Measurements from ENCODE around the gene TIMM10.
"Not testable (repeated sequence)": the region's sequence is repeated elsewhere in the genome, so short reads cannot be mapped to it uniquely, and the experiment has no call there.

Gene TIMM10

DNA sequence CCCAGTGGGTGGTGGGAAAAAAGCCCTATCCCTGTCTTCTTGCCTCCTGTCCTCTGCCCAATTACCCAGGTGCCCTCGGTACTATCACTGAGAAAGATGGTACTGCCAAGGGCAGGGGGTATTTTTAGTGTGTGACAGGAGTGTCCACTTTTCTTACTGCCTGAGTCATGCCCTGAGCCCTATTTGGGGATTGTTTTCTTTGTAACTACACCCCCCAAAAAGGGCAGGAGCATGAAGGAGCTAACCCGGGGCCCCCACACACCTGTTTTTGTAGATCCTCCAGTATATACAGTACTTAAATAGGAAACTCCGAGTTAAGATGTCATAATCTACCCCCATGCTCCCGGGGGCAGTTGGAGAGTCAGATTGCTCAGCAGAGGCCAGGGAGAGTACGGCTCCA is 10.6 kb upstream of the TIMM10 start:
- no peak for DNase-seq

GRCh38 chr11:57539342-57539741 is 8.8 kb upstream of the TIMM10 start:
- DNase-seq, result no peak

DNA sequence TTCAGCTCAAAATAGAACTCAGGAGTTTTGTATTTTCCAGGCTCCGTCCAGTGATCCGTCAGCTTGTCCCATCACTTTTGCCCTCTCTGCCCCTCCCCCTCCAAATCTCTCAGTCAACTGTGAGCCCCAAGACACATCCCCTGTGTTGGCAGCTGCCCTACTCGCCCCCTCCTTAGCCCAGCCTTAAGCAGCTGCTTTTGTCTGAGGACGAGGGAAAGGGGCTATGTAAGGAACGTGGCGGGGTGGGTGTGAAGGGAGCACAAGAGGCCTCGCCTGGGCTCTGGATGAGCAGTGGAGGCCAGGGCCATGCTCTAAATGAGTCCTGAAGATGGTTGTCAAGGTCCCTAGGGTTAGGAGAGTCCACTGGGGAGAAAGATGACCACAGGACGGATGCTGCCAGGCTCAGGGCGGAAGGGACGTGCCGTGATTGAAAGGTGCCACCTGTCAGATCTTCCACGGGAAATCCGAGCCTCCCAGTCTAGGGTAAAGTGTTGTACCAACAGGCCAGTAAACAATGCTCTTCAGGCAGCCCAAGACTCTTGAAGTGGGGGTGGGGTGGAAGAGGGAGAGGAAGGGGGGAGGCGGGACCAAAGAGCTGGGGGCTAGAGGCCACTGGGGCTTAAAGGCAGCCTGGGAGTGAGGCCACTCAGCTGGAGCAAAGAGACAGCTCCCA is 6.5 kb upstream of the TIMM10 start, which contains the start of gene SMTNL1:
TSS of gene SMTNL1 (plus strand) at position 649 of the 673 bp plus-strand sequence. CDS start 5,048 bp downstream, outside the sequence.
- no peak for DNase-seq

DNA sequence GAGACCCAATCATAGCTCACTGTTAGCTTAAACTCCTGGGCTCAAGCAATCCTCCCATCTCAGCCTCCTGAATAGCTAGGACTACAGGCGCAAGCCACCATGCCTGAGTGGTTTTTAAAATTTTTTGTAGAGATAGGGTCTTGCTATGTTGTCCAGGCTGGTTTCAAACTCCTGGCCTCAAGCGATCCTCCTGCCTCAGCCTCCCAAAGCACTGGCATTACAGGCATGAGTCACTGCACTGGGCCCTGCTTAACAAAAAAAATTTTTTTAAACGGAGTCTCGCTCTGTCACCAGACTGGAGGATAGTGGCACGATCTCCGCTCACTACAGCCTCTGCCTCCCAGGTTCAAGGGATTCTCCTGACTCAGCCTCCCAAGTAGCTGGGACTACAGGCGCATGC is 3.9 kb upstream of the TIMM10 start:
- DNase-seq, result not testable (repeated sequence)

GRCh38 chr11:57530215-57530595 is 349 bp downstream of the TIMM10 start:
- no peak for DNase-seq

DNA sequence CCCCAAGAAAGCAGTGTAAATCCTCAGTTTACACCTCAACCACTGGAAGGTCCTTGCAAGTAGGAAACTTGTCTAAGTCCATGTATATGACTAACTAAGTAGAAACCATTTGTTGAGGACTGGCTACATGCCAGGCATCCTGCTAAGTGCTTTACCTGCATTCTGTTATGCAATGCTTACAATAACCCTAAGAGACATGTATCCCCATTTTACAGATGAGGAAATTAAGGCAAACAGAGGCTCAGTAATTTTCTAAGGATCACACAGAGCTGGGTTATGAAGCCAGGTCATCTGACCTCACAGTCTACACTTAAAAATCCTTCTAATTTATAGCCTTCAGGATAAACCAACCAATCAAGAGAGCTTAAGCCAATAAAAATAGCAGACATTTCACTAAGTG is 1.5 kb downstream of the TIMM10 start:
- no peak for DNase-seq

DNA sequence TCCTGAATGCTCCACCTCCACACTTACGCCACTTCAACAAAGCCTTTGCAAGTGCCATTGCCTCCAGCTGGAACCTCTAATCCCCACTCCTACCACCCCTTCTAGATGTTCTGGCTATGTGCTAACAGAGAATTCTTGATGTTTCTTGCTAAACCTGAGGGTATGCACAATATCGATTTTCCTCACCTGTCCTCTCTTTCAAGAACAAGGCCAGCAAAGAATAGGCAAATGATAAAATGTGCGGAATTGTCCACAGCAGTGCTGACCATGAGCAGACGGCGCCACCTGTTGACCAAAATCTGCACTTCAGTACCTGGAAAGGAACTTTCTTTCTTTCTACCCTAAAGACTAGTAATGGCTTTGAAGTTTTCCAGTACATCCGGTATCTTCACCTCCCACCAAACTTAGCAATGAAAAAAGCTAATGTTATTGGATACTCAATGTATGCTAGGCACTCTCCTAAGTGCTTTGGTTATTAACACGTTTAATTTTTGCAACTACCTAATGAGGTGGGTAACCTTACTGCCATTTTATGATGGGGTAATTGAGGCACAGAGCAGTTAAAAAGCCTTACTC is 3.4 kb downstream of the TIMM10 start:
- peak; percentile 91 for DNase-seq

DNA sequence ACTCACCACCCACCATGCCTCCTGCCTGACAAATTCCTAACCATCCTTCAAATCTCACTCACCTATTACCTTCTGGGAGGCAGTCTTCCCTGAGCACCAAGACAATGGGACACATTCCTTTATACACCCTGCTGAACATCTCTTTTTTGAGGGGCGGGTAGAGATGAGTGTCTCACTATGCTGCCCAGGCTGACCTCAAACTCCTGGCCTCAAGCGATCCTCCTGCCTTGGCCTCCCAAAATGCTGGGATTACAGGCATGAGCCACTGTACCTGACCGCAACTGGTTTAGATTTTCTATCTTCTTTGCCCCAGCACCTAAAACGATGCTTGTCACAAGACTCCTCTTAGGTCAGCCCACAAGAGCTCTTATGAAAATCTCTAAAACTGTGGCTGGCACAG is 7.1 kb downstream of the TIMM10 start:
- DNase-seq, result no peak

GRCh38 chr11:57521116-57521515 is 9.4 kb downstream of the TIMM10 start:
- DNase-seq, result no peak

DNA sequence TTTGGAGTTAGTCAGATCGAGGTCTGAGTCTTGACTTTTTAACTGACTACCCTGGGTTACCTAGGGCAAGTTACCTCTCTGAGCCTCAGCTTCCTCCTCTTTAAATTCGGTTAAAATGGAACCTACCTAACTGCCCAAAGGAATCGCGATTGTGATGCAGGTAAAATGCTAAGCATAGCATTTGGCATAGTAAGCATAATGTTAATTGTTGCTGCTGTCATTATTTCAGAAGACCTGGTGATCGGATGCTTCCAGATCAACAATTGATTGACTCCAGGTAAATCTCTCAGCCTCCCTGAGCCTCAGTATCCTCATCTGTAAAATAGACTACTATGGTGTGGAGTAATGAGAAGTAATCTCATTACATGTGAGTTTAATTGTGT is 14.5 kb downstream of the TIMM10 start:
- DNase-seq, result no peak

- peak; percentile 70 for DNase-seq
These were observed 15.1 kb downstream of the TIMM10 start, which contains the start of gene SLC43A1 for GRCh38 chr11:57515332-57516060. SLC43A1 (minus strand) TSS chr11:57515702; CDS start chr11:57514111, 1,591 bp downstream.

DNA sequence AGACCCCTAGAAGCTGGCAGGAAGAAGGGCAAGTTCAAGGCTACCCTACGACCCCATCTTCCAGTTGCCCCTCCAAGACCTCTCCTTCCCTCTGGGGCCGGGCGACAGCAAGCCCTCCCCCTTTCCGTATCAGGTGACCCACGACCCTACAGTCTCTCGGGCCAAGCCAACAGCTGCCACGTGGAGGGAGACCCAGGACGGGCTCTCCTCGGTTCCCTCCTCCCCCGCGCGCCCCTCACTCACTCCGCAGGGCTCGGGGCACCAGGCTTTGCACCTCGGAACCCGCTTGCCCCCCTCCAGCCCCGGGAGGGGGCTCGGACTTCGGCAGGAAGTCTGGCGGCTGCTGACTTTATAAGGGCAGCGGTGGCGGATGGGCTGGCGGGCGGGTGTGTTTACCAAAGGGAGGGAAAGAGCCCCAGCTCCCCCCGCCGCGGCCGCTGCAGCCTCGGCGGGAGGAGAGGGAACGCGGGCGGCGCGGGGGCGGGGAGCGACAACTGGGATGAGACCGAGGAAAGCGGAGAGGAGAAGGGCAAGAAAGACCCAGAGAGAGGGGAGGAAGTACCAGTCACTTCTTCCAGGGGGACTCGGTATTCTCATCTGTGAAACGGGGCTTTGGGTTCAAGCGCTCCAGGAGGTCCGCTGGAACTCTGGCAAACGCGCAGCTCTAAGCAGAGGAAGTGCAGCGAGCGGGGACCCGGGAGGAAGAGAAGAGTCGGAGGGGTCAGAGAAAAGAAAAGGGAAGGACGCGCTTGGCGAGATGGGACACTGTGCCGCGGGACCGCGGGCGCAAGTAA is 15.8 kb downstream of the TIMM10 start:
- peak; percentile 73 for DNase-seq

DNA sequence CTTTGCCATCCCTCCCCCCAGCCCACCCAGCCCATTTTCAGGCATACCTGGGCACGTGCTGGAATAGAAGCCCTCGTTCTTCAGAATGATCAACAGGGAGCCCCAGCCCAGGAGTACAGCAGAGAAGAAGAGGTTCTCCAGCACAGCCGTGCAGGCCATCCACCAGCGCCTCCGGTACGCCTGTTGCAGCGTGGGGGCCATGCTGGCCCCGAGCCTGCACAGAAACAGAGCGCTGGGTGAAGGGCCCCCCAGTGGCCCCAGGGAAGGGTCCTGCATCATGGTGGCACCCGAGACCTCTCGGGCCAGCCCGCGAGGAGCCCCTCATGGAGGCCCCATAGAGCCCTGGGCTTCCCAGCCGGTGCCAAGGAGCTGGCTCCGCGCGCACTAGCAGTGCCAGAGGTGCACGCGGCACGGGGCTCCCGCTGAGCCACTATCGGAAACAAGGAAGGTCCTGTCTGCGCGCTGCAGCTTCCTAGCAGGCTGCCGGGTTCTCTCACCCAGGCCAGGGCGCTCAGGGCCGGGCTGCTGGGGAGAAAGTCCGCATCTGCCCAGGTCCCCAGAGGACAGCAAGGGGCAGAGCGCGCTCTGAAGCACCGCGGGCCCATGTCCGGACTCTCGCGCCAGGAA is 16.5 kb downstream of the TIMM10 start:
- peak; percentile 54 for DNase-seq

GRCh38 chr11:57513452-57513795 is 17.1 kb downstream of the TIMM10 start:
- no peak for DNase-seq

DNA sequence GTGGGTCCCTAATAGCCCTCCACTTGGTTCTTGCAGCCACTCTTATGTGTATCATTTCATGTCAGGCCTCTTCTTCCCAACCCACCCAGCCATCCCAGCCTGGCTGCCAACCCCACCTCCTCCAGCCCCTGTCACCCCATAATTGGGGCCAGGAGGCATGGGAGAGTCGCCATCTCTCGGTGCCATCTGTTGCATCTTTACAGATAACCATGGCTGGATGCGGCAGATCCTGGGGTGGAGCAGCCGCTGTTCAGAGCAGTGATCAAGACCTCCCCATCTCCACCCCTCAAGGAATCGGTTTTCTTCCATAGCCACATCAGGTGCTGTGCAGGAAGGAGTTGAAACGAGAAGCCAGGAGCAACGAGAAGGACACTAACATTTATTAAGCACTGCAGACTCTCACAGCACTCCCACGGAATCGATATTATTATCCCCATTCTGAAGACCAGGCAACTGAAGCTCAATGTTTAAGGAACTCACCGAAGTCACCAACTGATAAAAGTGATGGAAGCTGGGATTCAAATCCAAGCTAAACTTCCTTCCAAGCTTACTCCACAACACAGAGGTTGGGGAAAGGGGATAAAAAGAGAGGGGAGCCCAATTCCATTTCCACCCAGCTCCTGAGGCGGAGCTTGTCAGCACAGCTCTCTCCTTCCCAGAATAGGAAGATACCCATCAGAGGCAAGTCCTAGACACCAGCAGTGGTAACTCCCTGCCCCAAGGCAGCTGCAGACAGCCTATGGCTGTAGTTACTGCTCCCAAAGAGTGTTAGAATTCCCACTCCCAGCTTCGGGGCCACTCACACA is 17.7 kb downstream of the TIMM10 start:
- no peak for DNase-seq

DNA sequence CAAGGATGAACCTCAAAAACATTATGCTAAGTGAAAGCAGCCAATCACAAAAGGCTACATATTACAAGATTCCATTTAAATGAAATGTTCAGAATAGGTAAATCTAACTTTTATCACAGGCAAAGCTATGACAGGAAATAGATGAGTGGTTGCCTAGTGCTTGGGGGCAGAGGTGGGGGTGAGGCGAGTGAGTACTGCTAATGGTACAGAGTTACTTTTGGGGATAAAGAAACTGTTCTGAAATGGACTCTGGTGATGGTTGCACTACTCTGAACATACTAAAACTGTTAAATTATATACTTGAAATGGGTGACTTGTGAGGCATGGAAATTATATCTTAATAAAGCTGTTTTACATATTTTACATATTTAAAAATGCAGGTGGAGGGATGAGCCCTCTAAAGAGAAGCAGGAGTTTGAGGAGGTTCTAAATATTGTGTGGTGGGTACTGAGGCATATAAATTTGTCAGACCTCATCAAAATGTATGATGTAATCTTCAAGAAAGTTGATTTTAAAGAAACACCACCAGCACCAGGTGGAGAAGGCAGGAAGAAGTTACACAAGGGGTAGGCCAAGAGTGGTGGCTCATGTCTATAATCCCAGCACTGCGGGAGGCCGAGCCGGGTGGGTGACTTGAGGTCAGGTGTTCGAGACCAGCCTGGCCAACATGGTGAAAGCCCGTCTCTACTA is 18.7 kb downstream of the TIMM10 start:
- DNase-seq, result no peak

DNA sequence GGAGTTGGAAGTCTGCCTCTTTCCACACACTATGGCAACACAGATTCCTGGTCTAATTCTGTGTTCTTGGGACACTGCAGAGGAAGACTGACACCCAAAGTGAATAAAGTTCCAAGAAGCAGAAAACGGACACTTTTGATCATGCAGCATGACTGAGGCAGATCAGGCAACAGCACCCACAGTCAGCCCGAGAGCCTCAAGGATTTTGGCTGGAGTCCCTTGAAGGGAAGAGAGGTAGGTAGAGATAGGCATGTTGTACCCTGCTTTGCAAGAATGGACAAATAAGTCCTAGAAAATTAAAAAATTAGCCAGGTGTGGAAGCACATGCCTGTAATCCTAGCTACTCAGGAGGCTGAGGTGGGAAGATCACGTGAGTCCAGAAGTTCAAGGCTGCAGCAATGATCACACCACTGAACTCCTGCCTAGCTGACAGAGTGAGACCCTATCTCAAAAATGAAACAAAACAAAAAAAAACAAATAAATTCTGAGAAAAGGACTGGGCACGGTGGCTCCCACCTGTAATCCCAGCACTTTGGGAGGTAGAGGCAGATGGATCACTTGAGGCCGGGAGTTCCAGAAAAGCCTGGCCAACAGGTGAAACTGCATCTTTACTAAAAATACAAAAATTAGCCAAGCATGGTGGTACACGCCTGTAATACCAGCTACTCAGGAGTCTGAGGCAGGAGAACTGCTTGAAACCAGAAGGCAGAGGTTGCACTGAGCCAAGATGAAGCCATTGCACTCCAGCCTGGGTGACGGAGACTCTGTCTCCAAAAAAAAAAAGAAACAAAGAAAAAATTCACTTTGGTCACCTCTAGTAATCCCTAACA is 22.0 kb downstream of the TIMM10 start:
- DNase-seq, result no peak

DNA sequence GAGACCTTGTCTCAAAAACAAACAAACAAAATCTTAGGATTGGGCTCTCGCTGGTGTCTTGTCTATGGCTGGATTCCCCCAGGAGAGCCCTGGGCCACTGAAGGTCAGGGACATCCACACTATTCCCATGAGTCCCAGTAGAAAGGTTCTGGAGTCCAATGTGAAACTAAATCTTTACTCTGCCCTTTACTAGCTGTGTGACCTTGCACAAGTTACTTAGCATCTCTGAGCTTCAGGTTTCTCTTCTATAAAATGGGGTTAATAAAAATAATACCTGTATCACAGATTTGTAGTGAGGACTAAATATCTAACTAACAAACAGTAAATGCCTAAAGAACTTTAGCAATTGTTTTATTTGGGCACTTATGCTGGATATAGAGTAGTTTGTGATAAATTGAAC is 24.0 kb downstream of the TIMM10 start:
- no peak for DNase-seq

DNA sequence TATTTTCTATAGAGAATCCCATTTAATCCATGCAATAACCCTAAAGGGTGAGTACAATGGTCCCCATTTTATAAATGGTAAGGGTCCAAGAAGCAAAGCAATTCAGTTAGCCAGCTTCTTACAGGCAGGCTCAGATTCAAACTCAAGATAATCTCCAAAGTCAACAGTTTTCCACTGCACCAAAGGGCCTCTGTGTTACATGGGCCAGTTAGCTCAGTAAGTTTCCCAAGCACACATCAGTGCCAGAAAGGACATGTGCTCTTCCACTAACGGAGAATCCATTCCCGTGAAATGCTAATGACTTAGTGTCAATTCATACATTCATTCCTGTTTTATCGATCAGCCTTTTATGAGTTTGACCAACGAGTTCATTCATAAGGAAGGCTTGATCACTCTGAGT is 26.0 kb downstream of the TIMM10 start:
- no peak for DNase-seq

- DNase-seq, result no peak
These were observed 27.7 kb downstream of the TIMM10 start for GRCh38 chr11:57502870-57503269.

DNA sequence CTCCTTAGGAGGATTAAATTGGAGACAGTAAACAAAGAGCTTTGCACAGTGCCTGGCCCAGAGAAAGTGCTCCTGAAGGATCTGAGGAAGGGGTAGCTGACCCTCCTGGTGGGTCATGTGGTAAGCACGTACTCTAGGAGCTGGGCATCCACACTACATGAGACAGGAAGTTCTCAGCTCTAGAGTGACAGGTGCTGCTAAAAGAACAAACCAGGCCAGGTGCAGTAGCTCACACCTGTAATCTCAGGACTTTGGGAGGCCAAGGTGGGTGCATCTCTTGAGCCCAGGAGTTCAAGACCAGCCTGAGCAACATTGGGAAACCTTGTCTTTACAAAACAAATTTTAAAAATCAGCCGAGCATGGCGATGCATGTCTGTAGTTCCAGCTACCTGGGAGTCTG is 28.2 kb downstream of the TIMM10 start:
- DNase-seq, result no peak

Measured in stimulated activated CD8-positive, alpha-beta memory T cell treated with anti-CD3 and anti-CD28 coated beads, Interleukin-4, amount 100 ng/mL, for 48 hours (primary cell).